Peyer's patch (tissue), 4 donors: Measurements from ENCODE around the gene HPCAL1.

Source experiments
- POLR2A ChIP-seq, 2 donors: fragments of 450-650 bp; IDR thresholded peaks; one replicate each; pipeline ENCODE4 v1.5.1; 2017; ENCODE audit warnings: antibody characterized with exemption in 2 of 2, mild to moderate bottlenecking in 2 of 2, moderate library complexity in 2 of 2
- TF ChIP-seq, protein P1 (sequence below), 6 experiments: fragments of 450-650 bp in 4 of 6; fragments of 200-600 bp in 2 of 6; sonication (generic) in 1 of 6; IDR thresholded peaks; one replicate each; pipeline ENCODE4 v1.5.1; 2017 to 2019; ENCODE audit warnings: antibody characterized with exemption in 6 of 6, mild to moderate bottlenecking in 3 of 6, moderate library complexity in 1 of 6

DNA sequence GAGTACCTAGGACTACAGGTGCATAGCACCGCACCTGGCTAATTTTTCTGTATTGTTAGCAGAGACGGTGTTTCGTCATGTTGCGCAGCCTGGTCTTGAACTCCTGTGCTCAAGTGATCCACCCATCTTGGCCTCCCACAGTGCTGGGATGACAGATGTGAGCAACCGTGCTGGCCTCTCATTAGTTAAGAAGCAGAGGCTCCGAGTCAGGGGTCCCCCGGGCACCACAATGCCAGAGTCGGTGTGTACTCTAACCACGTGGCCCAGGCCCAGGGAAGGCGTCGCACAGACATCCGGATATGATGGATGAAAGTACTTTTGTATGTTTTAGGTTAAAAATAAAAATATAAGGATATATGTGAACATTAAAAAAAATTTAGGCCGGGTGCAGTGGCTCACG is 28.3 kb upstream of the HPCAL1 start:
- no peak for TF ChIP-seq POLR2A (IDR thresholded peaks at IDR 0.05)
- TF ChIP-seq, protein P1, sequence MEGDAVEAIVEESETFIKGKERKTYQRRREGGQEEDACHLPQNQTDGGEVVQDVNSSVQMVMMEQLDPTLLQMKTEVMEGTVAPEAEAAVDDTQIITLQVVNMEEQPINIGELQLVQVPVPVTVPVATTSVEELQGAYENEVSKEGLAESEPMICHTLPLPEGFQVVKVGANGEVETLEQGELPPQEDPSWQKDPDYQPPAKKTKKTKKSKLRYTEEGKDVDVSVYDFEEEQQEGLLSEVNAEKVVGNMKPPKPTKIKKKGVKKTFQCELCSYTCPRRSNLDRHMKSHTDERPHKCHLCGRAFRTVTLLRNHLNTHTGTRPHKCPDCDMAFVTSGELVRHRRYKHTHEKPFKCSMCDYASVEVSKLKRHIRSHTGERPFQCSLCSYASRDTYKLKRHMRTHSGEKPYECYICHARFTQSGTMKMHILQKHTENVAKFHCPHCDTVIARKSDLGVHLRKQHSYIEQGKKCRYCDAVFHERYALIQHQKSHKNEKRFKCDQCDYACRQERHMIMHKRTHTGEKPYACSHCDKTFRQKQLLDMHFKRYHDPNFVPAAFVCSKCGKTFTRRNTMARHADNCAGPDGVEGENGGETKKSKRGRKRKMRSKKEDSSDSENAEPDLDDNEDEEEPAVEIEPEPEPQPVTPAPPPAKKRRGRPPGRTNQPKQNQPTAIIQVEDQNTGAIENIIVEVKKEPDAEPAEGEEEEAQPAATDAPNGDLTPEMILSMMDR (IDR thresholded peaks at IDR 0.05) = no peak
